Measurements from ENCODE around the gene STIM2. TPM values are rescaled to one million over a fixed set of nuclear protein-coding genes. Genes with fewer than 3 reads are reported as not detected.

The STIM2 gene
- total and polyA plus RNA-seq, 10 of the 15 experiments (the other 5 are each of a cell fraction or from before 2014, with no cell fraction given): 4.7 to 41.5 (median 16.9) TPM

DNA sequence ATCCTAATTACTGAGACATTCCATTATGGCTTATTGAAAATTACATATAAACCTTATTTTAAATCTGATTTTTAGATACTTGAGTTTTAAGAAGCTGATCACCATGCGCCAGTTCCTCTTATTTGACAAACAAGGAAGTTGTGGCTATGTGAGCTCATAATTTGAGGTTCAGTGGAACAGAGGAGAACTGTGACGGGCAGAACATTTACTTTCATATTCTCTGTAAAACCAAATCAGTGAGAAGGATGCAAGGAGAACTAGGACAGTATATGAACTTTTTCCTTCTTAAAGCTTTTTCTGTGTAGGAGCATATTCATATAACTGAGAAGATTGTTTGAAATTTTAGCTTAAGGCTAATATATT is 25.3 kb downstream of the STIM2 start (continued):
- TF ChIP-seq RB1 (IDR thresholded peaks at IDR 0.05; ENCODE audit: borderline replicate concordance) (no peak), MEF2A (IDR thresholded peaks at IDR 0.05; ENCODE audit: insufficient read depth, low read depth, low read length) (no peak), NR2C2 (IDR thresholded peaks at IDR 0.05; ENCODE audit: borderline replicate concordance, control insufficient read depth, insufficient read length, low read depth) (no peak), ZNF384 (IDR thresholded peaks at IDR 0.05; ENCODE audit: borderline replicate concordance, low read depth, low read length) (no peak), SP1 (IDR thresholded peaks at IDR 0.05; ENCODE audit: low read depth, low read length) (no peak), HCFC1 (IDR thresholded peaks at IDR 0.05; ENCODE audit: low read length) (no peak), MXI1 (IDR thresholded peaks at IDR 0.05; ENCODE audit: low read depth, low read length) (peak; percentile 56; the same call in 1 of the 2 replicates), ZZZ3 (IDR thresholded peaks at IDR 0.05; ENCODE audit: control insufficient read depth, insufficient read length, low read depth) (no peak), BCL11A (IDR thresholded peaks at IDR 0.05; ENCODE audit: low read depth, low read length) (peak; percentile 81), CHD4 (IDR thresholded peaks at IDR 0.05) (no peak), ZNF274 (IDR thresholded peaks at IDR 0.05; ENCODE audit: insufficient read depth, insufficient read length) (no peak), SPI1 (IDR thresholded peaks at IDR 0.05; ENCODE audit: borderline replicate concordance, insufficient read depth, low read depth, low read length) (peak; percentile 98), SRF (IDR thresholded peaks at IDR 0.05; ENCODE audit: low read depth in 2 of 2, low read length in 2 of 2) (no peak)
- TF ChIP-seq, protein P1, sequence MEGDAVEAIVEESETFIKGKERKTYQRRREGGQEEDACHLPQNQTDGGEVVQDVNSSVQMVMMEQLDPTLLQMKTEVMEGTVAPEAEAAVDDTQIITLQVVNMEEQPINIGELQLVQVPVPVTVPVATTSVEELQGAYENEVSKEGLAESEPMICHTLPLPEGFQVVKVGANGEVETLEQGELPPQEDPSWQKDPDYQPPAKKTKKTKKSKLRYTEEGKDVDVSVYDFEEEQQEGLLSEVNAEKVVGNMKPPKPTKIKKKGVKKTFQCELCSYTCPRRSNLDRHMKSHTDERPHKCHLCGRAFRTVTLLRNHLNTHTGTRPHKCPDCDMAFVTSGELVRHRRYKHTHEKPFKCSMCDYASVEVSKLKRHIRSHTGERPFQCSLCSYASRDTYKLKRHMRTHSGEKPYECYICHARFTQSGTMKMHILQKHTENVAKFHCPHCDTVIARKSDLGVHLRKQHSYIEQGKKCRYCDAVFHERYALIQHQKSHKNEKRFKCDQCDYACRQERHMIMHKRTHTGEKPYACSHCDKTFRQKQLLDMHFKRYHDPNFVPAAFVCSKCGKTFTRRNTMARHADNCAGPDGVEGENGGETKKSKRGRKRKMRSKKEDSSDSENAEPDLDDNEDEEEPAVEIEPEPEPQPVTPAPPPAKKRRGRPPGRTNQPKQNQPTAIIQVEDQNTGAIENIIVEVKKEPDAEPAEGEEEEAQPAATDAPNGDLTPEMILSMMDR (IDR thresholded peaks at IDR 0.05 in 2 of 3, conservative IDR thresholded peaks at IDR 0.05 in 1 of 3; ENCODE audit: control insufficient read depth in 2 of 3, extremely low read depth in 1 of 3, insufficient read depth in 1 of 3, low read depth in 3 of 3, low read length in 3 of 3): no peak
- TF ChIP-seq, protein P2, sequence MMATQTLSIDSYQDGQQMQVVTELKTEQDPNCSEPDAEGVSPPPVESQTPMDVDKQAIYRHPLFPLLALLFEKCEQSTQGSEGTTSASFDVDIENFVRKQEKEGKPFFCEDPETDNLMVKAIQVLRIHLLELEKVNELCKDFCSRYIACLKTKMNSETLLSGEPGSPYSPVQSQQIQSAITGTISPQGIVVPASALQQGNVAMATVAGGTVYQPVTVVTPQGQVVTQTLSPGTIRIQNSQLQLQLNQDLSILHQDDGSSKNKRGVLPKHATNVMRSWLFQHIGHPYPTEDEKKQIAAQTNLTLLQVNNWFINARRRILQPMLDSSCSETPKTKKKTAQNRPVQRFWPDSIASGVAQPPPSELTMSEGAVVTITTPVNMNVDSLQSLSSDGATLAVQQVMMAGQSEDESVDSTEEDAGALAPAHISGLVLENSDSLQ (IDR thresholded peaks at IDR 0.05): peak; percentile 63; the same call in 1 of the 2 replicates
- TF ChIP-seq, protein P3, sequence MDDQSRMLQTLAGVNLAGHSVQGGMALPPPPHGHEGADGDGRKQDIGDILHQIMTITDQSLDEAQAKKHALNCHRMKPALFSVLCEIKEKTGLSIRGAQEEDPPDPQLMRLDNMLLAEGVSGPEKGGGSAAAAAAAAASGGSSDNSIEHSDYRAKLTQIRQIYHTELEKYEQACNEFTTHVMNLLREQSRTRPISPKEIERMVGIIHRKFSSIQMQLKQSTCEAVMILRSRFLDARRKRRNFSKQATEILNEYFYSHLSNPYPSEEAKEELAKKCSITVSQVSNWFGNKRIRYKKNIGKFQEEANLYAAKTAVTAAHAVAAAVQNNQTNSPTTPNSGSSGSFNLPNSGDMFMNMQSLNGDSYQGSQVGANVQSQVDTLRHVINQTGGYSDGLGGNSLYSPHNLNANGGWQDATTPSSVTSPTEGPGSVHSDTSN (IDR thresholded peaks at IDR 0.05; ENCODE audit: insufficient replicate concordance, low read depth, low read length): no peak
- TF ChIP-seq, protein P4, sequence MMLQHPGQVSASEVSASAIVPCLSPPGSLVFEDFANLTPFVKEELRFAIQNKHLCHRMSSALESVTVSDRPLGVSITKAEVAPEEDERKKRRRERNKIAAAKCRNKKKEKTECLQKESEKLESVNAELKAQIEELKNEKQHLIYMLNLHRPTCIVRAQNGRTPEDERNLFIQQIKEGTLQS (IDR thresholded peaks at IDR 0.05; ENCODE audit: borderline replicate concordance, extremely low read depth, low read depth, low read length): no peak
- TF ChIP-seq, protein P5, sequence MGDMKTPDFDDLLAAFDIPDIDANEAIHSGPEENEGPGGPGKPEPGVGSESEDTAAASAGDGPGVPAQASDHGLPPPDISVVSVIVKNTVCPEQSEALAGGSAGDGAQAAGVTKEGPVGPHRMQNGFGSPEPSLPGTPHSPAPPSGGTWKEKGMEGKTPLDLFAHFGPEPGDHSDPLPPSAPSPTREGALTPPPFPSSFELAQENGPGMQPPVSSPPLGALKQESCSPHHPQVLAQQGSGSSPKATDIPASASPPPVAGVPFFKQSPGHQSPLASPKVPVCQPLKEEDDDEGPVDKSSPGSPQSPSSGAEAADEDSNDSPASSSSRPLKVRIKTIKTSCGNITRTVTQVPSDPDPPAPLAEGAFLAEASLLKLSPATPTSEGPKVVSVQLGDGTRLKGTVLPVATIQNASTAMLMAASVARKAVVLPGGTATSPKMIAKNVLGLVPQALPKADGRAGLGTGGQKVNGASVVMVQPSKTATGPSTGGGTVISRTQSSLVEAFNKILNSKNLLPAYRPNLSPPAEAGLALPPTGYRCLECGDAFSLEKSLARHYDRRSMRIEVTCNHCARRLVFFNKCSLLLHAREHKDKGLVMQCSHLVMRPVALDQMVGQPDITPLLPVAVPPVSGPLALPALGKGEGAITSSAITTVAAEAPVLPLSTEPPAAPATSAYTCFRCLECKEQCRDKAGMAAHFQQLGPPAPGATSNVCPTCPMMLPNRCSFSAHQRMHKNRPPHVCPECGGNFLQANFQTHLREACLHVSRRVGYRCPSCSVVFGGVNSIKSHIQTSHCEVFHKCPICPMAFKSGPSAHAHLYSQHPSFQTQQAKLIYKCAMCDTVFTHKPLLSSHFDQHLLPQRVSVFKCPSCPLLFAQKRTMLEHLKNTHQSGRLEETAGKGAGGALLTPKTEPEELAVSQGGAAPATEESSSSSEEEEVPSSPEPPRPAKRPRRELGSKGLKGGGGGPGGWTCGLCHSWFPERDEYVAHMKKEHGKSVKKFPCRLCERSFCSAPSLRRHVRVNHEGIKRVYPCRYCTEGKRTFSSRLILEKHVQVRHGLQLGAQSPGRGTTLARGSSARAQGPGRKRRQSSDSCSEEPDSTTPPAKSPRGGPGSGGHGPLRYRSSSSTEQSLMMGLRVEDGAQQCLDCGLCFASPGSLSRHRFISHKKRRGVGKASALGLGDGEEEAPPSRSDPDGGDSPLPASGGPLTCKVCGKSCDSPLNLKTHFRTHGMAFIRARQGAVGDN (IDR thresholded peaks at IDR 0.05): no peak

Data from GM12878 (cell line).